ENCODE measurements around the gene DUSP12. TPM values are rescaled to one million over a fixed set of nuclear protein-coding genes. Genes with fewer than 3 reads are reported as not detected.

The DUSP12 gene
- total and polyA plus RNA-seq, 2 experiments from 2014 or later = 34.2 to 34.9 TPM

GRCh38 chr1:161770250-161770649, 20.7 kb downstream of the DUSP12 start:
- Histone ChIP-seq H3K4me2 (ENCODE audit: unreplicated experiment) (no peak overlapping the region), H3K4me3 (no peak overlapping the region), H3K27me3 (replicated peaks; ENCODE audit: insufficient read depth) (no peaks in the 10 kb centered on the region), H3K36me3 (ENCODE audit: low read depth) (no peaks in the 10 kb centered on the region), H3K9me3 (ENCODE audit: low read depth) (no peaks in the 10 kb centered on the region), H3K27ac (no peak overlapping the region), H3K4me1 (ENCODE audit: insufficient read depth) (peaks cover 17% of the 10 kb centered on the region), H4K20me1 (ENCODE audit: insufficient read depth) (no peaks in the 10 kb centered on the region), H2AFZ (no peak overlapping the region), H3K79me2 (ENCODE audit: insufficient read depth) (peaks cover 91% of the 10 kb centered on the region), H3K9me2 (ENCODE audit: insufficient read depth) (no peaks in the 10 kb centered on the region), H3F3A (ENCODE audit: insufficient read depth) (peaks cover 6% of the 10 kb centered on the region), H3K9ac (no peak overlapping the region)
- WGBS, 2 experiments (ENCODE audit: low coverage in 1 of 2, low lambda C conversion rate in 2 of 2, missing lambda C conversion rate in 2 of 2) = 98 to 100% methylated on average over 3 of the region's 3 CpGs
- in situ Hi-C loops (cut with MboI) = no loop called here
- TF ChIP-seq EZH2 (IDR thresholded peaks at IDR 0.05; ENCODE audit: insufficient read depth, poor library complexity, severe bottlenecking) (no peak), EZH2phosphoT487 (IDR thresholded peaks at IDR 0.05; ENCODE audit: insufficient read depth, low read depth) (no peak)
- no peak for DNase-seq

- 85 to 86% methylated on average over 5 of the region's 5 CpGs for WGBS, 2 experiments (ENCODE audit: low coverage in 1 of 2, low lambda C conversion rate in 2 of 2, missing lambda C conversion rate in 2 of 2)
- Histone ChIP-seq H3K27ac (no peak overlapping the region), H3F3A (ENCODE audit: insufficient read depth) (no peaks in the 10 kb centered on the region), H3K79me2 (ENCODE audit: insufficient read depth) (peaks cover 100% of the 10 kb centered on the region), H3K27me3 (replicated peaks; ENCODE audit: insufficient read depth) (no peaks in the 10 kb centered on the region), H3K4me2 (ENCODE audit: unreplicated experiment) (no peak overlapping the region), H3K9me3 (ENCODE audit: low read depth) (no peaks in the 10 kb centered on the region), H4K20me1 (ENCODE audit: insufficient read depth) (no peaks in the 10 kb centered on the region), H3K4me3 (no peak overlapping the region), H3K9me2 (ENCODE audit: insufficient read depth) (no peaks in the 10 kb centered on the region), H2AFZ (no peak overlapping the region), H3K36me3 (ENCODE audit: low read depth) (no peaks in the 10 kb centered on the region), H3K9ac (no peak overlapping the region), H3K4me1 (ENCODE audit: insufficient read depth) (peaks cover 17% of the 10 kb centered on the region)
- TF ChIP-seq EZH2phosphoT487 (IDR thresholded peaks at IDR 0.05; ENCODE audit: insufficient read depth, low read depth) (no peak), EZH2 (IDR thresholded peaks at IDR 0.05; ENCODE audit: insufficient read depth, poor library complexity, severe bottlenecking) (no peak)
- in situ Hi-C loops (cut with MboI) = no loop called here
- DNase-seq = no peak
Observed at GRCh38 chr1:161771161-161771560, 21.6 kb downstream of the DUSP12 start.

- H3K4me2 ChIP-seq (ENCODE audit: unreplicated experiment) = no peak overlapping the region
- DNase-seq = no peak
Observed at GRCh38 chr1:161771973-161772372, 22.4 kb downstream of the DUSP12 start.

GRCh38 chr1:161772397-161772796, 22.8 kb downstream of the DUSP12 start:
- DNase-seq = no peak
- TF ChIP-seq EZH2 (IDR thresholded peaks at IDR 0.05; ENCODE audit: insufficient read depth, poor library complexity, severe bottlenecking) = no peak
- TF ChIP-seq EZH2phosphoT487 (IDR thresholded peaks at IDR 0.05; ENCODE audit: insufficient read depth, low read depth) = no peak
- Histone ChIP-seq H3K4me3 (no peak overlapping the region), H4K20me1 (ENCODE audit: insufficient read depth) (no peaks in the 10 kb centered on the region), H3K9ac (no peak overlapping the region), H3K27me3 (replicated peaks; ENCODE audit: insufficient read depth) (no peaks in the 10 kb centered on the region), H3K27ac (no peak overlapping the region), H3K4me2 (ENCODE audit: unreplicated experiment) (no peak overlapping the region), H3K9me2 (ENCODE audit: insufficient read depth) (no peaks in the 10 kb centered on the region), H3K36me3 (ENCODE audit: low read depth) (no peaks in the 10 kb centered on the region), H2AFZ (no peak overlapping the region), H3K4me1 (ENCODE audit: insufficient read depth) (peaks cover 11% of the 10 kb centered on the region), H3F3A (ENCODE audit: insufficient read depth) (no peaks in the 10 kb centered on the region), H3K9me3 (ENCODE audit: low read depth) (no peaks in the 10 kb centered on the region), H3K79me2 (ENCODE audit: insufficient read depth) (peaks cover 100% of the 10 kb centered on the region)
- in situ Hi-C loops (cut with MboI) = no loop called here

More at GRCh38 chr1:161771973-161772372, 22.4 kb downstream of the DUSP12 start:
- Histone ChIP-seq H2AFZ (no peak overlapping the region), H3K36me3 (ENCODE audit: low read depth) (no peaks in the 10 kb centered on the region), H3K4me3 (no peak overlapping the region), H3K9me3 (ENCODE audit: low read depth) (no peaks in the 10 kb centered on the region), H3F3A (ENCODE audit: insufficient read depth) (no peaks in the 10 kb centered on the region), H3K9me2 (ENCODE audit: insufficient read depth) (no peaks in the 10 kb centered on the region), H3K27ac (no peak overlapping the region), H3K4me1 (ENCODE audit: insufficient read depth) (peaks cover 15% of the 10 kb centered on the region), H3K27me3 (replicated peaks; ENCODE audit: insufficient read depth) (no peaks in the 10 kb centered on the region), H4K20me1 (ENCODE audit: insufficient read depth) (no peaks in the 10 kb centered on the region), H3K9ac (no peak overlapping the region), H3K79me2 (ENCODE audit: insufficient read depth) (peaks cover 100% of the 10 kb centered on the region)
- TF ChIP-seq EZH2 (IDR thresholded peaks at IDR 0.05; ENCODE audit: insufficient read depth, poor library complexity, severe bottlenecking) = no peak
- TF ChIP-seq EZH2phosphoT487 (IDR thresholded peaks at IDR 0.05; ENCODE audit: insufficient read depth, low read depth) = no peak
- in situ Hi-C loops (cut with MboI) = no loop called here
- 93 to 95% methylated on average over 2 of the region's 2 CpGs for WGBS, 2 experiments (ENCODE audit: low coverage in 1 of 2, low lambda C conversion rate in 2 of 2, missing lambda C conversion rate in 2 of 2)

GRCh38 chr1:161773791-161774190, 24.2 kb downstream of the DUSP12 start:
- no peaks in the 10 kb centered on the region for H3F3A ChIP-seq (ENCODE audit: insufficient read depth)
- no peaks in the 10 kb centered on the region for H3K9me3 ChIP-seq (ENCODE audit: low read depth)
- H3K36me3 ChIP-seq (ENCODE audit: low read depth) = no peaks in the 10 kb centered on the region
- 67 to 68% methylated on average over 4 of the region's 4 CpGs for WGBS, 2 experiments (ENCODE audit: low coverage in 1 of 2, low lambda C conversion rate in 2 of 2, missing lambda C conversion rate in 2 of 2)
- TF ChIP-seq EZH2phosphoT487 (IDR thresholded peaks at IDR 0.05; ENCODE audit: insufficient read depth, low read depth) (no peak), EZH2 (IDR thresholded peaks at IDR 0.05; ENCODE audit: insufficient read depth, poor library complexity, severe bottlenecking) (no peak)
- no peak overlapping the region for H3K4me3 ChIP-seq
- no peaks in the 10 kb centered on the region for H3K9me2 ChIP-seq (ENCODE audit: insufficient read depth)
- H3K79me2 ChIP-seq (ENCODE audit: insufficient read depth) = peaks cover 99% of the 10 kb centered on the region
- no peak overlapping the region for H3K27ac ChIP-seq
- H3K9ac ChIP-seq = no peak overlapping the region
- no peak overlapping the region for H3K4me2 ChIP-seq (ENCODE audit: unreplicated experiment)
- in situ Hi-C loops (cut with MboI) = no loop called here
- no peak overlapping the region for H2AFZ ChIP-seq
- no peak for DNase-seq
- H3K27me3 ChIP-seq (replicated peaks; ENCODE audit: insufficient read depth) = no peaks in the 10 kb centered on the region
- no peaks in the 10 kb centered on the region for H4K20me1 ChIP-seq (ENCODE audit: insufficient read depth)
- H3K4me1 ChIP-seq (ENCODE audit: insufficient read depth) = peaks cover 9% of the 10 kb centered on the region; the same call in 1 of the 2 replicates
